Activated CD4-positive, CD25-positive, alpha-beta regulatory T cell treated with anti-CD3 and anti-CD28 coated beads, Interleukin-2, amount 50 U/mL, for 72 hours (primary cell): ENCODE data around the gene TTC27.
"Not testable (repeated sequence)": the region's sequence is repeated elsewhere in the genome, so short reads cannot be mapped to it uniquely, and the experiment has no call there.

Source experiments
- DNase-seq: peaks from one replicate; pipeline ENCODE4 v3.0.0; 2021

The TTC27 gene

GRCh38 chr2:32862269-32863055 is 234.6 kb downstream of the TTC27 start:
- DNase-seq: no peak

DNA sequence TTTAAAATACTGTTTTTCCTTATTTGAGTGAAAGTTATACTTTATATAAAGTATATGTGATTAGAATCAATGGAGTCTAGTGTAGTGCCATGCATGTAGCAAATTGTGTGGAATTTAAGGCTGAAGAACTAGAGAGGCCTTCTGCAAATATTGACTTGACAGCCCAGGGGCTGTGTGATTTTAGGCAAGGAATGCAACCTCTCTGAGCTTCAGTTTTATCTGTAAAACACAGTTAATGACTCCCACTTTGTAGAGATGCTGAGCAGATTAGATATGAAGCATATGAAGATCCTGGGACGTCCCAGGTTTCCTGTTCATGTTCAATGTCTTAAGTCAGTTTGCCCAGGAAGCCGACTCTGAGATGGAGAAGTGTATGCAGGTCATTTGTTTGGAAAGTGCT is 235.5 kb downstream of the TTC27 start:
- DNase-seq: no peak

DNA sequence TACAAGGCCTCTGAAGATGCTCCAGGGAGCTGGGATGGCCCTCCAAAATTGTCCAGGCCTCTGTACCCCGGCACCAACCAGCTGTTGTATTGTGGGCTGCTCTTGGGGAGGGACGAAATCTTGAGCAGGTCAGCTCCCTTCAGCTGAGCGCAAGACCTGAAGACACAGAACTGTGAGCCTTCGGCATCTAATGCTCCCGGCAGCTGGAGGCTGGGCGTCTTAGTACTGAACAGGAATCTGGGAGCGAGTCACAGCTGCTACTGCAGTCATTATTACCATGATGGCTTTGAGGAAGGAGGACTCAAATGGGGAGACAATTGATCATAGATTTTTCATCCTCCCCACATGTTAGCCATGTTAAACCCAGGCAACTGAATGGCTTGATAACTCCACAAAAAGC is 236.0 kb downstream of the TTC27 start:
- no peak for DNase-seq

DNA sequence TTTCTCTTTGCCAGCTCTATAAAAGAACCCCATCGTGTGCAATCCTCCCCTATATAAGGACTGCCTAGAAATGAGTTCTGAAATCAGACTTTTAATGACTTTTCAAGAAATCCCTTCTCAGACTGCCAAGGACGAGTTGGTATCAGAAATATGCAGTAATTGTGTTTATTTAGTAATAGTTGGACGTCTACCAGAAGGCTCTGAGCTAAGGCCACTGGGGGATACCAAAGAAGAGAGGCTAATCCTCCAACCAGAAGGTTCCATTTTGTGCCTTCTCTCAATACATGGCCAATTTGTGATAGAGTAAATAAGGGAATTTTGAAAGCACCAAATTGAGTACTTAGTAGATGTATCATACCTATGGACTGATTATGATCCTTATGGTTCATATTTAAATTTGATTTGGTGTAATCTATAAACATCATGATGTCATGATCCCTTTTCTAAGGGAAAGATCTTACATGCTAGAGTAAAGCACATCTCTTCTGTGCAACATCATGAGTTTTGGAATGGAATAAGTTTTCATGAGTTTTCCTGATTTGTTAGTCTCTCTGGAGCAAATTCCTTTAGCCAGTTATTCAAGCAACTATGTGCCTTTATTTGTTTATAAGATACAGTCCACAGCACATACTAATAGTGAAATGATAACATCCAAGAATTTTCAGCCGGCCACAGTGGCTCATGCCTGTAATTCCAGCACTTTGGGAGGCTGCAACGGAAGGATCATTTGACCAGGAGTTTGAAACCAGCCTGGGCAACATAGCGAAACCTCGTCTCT is 236.7 kb downstream of the TTC27 start:
- no peak for DNase-seq

- no peak for DNase-seq
These were observed 237.7 kb downstream of the TTC27 start for GRCh38 chr2:32865399-32866068.

- not testable (repeated sequence) for DNase-seq
These were observed 238.6 kb downstream of the TTC27 start for GRCh38 chr2:32866462-32866861.
